ENCODE results near the gene TPRX1. TPM values are rescaled to one million over a fixed set of nuclear protein-coding genes. Genes with fewer than 3 reads are reported as not detected.

TPRX1 gene
- total and polyA plus RNA-seq, 2 of the 4 experiments (the other 2 are of a cell fraction): not detected

GRCh38 chr19:47778049-47778953, 26.1 kb downstream of the TPRX1 start, which contains the start of gene SELENOW:
TSS of gene SELENOW (plus strand) at chr19:47778703. CDS start at chr19:47778786, 83 bp downstream.
- Histone ChIP-seq H4K8ac (ENCODE audit: low read depth in 2 of 2, low read length in 2 of 2) (peak within 1 kb of the TSS; percentile 79 to 98), H3K4me1 (ENCODE audit: control insufficient read depth, insufficient read depth, low read length) (peaks cover 2% of the 10 kb centered on the region; the same call in 1 of the 2 replicates), H3K18ac (ENCODE audit: low read depth, low read length) (peak within 1 kb of the TSS; percentile 87), H3K9ac (ENCODE audit: low read depth, low read length) (peak within 1 kb of the TSS; percentile 97), H3K23ac (ENCODE audit: low read depth, low read length) (peak within 1 kb of the TSS; percentile 96), H3K14ac (replicated peaks; ENCODE audit: low read depth, low read length) (peak within 1 kb of the TSS; percentile 94), H4K20me1 (ENCODE audit: insufficient read depth, low read length) (peaks cover 27% of the 10 kb centered on the region; the same call in 1 of the 2 replicates), H2BK15ac (ENCODE audit: low read depth, low read length) (peak within 1 kb of the TSS; percentile 98; the same call in 1 of the 3 replicates), H3K36me3 (ENCODE audit: control insufficient read depth, insufficient read depth, low read length) (peaks cover 22% of the 10 kb centered on the region), H2AK9ac (replicated peaks; ENCODE audit: low read depth, low read length, poor library complexity) (peak within 1 kb of the TSS; percentile 83), H3K27ac (ENCODE audit: insufficient read depth, low read length) (peak within 1 kb of the TSS; percentile 99), H3K27me3 (ENCODE audit: control insufficient read depth, insufficient read depth, low read length) (no peaks in the 10 kb centered on the region), H3K4me3 (ENCODE audit: insufficient read depth, low read depth, low read length) (peak within 1 kb of the TSS; percentile 90), H3K4me2 (ENCODE audit: low read depth, low read length) (peak within 1 kb of the TSS; percentile 100), H4K91ac (ENCODE audit: insufficient read depth, low read depth, low read length) (peak within 1 kb of the TSS; percentile 98), H3K79me1 (ENCODE audit: low read depth in 1 of 2, low read length in 2 of 2) (peaks cover 24 to 42% of the 10 kb centered on the region in 2 experiments), H4K5ac (ENCODE audit: low read depth, low read length) (peak within 1 kb of the TSS; percentile 91), H3K9me3 (ENCODE audit: control insufficient read depth, insufficient read depth, low read length) (no peaks in the 10 kb centered on the region), H2AK5ac (ENCODE audit: low read depth, low read length) (peak within 1 kb of the TSS; percentile 74), H2BK5ac (ENCODE audit: low read depth, low read length, poor library complexity, severe bottlenecking) (peak within 1 kb of the TSS; percentile 97), H2BK20ac (ENCODE audit: low read depth, low read length) (peak within 1 kb of the TSS; percentile 95; the same call in 1 of the 2 replicates), H2AFZ (replicated peaks; ENCODE audit: low read length, poor library complexity) (peak within 1 kb of the TSS; percentile 100), H3K4ac (ENCODE audit: low read depth, low read length) (peak within 1 kb of the TSS; percentile 96), H2BK120ac (ENCODE audit: low read depth, low read length) (peak within 1 kb of the TSS; percentile 100), H3K56ac (ENCODE audit: extremely low read depth, insufficient read depth, low read length) (peak within 1 kb of the TSS; percentile 98), H3K9me1 (ENCODE audit: insufficient read depth, low read length) (peaks cover 14% of the 10 kb centered on the region)
- ChIA-PET CTCF (interaction anchor here (0.6 kb wide), 1 partner anchor 13 kb away, joined by 3 read pairs; no protein-coding TSS in a partner anchor), POLR2A (ENCODE audit: unreplicated experiment) (no interaction called here)
- TF ChIP-seq RAD21 (IDR thresholded peaks at IDR 0.05; ENCODE audit: low read length) (no peak), RCOR1 (IDR thresholded peaks at IDR 0.05; ENCODE audit: insufficient replicate concordance, low read length) (no peak), NFE2L2 (IDR thresholded peaks at IDR 0.05; ENCODE audit: low read depth, low read length) (no peak), ELK1 (IDR thresholded peaks at IDR 0.05; ENCODE audit: borderline replicate concordance, low read depth, low read length) (no peak), CHD1 (IDR thresholded peaks at IDR 0.05; ENCODE audit: low read depth, low read length) (peak; percentile 93; the same call in 1 of the 2 replicates), BHLHE40 (IDR thresholded peaks at IDR 0.05; ENCODE audit: low read depth, low read length) (peak; percentile 96), FOS (IDR thresholded peaks at IDR 0.05; ENCODE audit: low read depth, low read length) (no peak), MAZ (IDR thresholded peaks at IDR 0.05; ENCODE audit: borderline replicate concordance, low read depth, low read length) (0 out of 2 replicates have a peak, but pooled peaks have one; percentile 13), POLR2A (IDR thresholded peaks at IDR 0.05; ENCODE audit: low read depth, low read length) (peak; percentile 85), RFX5 (IDR thresholded peaks at IDR 0.05; ENCODE audit: low read depth, low read length) (no peak)
- TF ChIP-seq, protein P1, sequence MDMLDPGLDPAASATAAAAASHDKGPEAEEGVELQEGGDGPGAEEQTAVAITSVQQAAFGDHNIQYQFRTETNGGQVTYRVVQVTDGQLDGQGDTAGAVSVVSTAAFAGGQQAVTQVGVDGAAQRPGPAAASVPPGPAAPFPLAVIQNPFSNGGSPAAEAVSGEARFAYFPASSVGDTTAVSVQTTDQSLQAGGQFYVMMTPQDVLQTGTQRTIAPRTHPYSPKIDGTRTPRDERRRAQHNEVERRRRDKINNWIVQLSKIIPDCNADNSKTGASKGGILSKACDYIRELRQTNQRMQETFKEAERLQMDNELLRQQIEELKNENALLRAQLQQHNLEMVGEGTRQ (IDR thresholded peaks at IDR 0.05; ENCODE audit: low read depth, low read length): no peak
- DNase-seq: peak; percentile 46
- in situ Hi-C loops (cut with MboI; ENCODE audit: low sequenced_read_pairs): no loop called here
- ATAC-seq (ENCODE audit: low read depth): peak; percentile 94
- no TSS peak for BruUV-seq (replicated peaks)
- intact Hi-C loops (cut with micrococcal nuclease): no loop called here
- WGBS, 2 experiments (ENCODE audit: extremely low coverage in 2 of 2, insufficient read length in 1 of 2): 0% methylated on average over 15 of the region's 65 CpGs; no CpG with 5 or more reads in 1 of the 2 experiments
- dilution Hi-C loops (cut with HindIII; ENCODE audit: low sequenced_read_pairs, unreplicated experiment): no loop called here

Measured in IMR-90 (cell line).